ENCODE data around the gene JARID2. TPM values are rescaled to one million over a fixed set of nuclear protein-coding genes. Genes with fewer than 3 reads are reported as not detected.

JARID2 gene
- polyA plus RNA-seq, 1 donor, result 13.1 TPM

DNA sequence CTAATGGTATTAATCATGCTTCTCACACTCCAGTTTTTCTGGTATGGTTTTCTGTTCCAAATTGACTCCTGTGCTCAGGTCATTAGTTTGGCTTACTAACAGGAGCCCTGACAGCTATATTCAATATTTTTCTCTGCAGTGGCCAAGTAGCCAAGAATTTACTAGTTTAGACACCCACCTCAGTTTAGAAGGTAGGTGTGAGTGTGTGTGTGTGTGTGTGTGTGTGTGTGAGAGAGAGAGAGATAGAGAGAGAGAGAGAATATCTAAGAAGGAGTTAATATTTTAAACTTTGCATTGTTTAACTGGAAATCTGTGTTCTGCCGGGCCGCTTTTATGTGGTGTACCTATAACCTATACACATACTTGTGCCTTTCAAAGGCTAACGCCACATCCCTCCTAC is 18.5 kb downstream of the JARID2 start:
- no peak for DNase-seq (ENCODE audit: low read depth)

DNA sequence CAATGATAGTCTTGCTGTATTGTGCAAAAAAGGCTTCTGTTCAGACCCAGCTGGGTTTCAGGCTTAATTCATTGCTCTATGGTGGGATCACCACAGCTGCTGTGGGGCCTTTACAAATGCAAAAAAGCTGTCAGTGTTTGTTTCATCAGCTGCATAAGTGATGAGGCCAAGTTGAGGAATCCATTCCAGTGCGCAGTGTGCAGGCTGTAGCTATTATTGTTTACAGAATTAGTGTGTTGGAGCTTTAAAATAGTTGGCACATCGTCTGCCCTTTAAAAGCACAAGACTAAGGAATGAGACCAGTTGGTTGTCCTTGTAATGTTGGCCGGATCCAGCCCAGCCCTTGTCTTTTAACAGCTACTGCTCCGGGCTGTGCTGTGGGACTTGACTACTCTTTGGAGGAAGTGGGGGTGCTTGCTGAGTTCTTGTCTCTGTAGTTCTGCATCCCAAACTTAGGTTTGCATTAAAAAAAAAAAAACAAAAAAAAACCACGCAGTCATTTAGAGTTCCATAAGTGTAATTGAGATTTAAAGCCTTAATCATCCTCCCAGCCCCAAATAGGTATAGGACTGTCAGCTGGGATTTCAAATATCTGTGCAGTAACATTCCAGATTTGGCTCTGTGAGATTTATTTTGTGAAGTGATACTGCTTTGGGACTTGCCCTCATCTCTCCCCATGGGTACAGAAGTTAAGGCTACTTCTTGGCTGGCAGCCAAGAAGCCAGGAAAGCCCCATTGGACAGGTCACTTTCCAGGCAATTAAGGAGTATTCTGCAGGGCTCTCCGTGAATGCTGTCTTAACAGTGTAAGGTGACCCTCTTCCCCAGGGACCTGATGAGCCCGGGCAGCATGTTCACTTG is 19.3 kb downstream of the JARID2 start:
- peak; percentile 61 for DNase-seq (ENCODE audit: low read depth)

DNA sequence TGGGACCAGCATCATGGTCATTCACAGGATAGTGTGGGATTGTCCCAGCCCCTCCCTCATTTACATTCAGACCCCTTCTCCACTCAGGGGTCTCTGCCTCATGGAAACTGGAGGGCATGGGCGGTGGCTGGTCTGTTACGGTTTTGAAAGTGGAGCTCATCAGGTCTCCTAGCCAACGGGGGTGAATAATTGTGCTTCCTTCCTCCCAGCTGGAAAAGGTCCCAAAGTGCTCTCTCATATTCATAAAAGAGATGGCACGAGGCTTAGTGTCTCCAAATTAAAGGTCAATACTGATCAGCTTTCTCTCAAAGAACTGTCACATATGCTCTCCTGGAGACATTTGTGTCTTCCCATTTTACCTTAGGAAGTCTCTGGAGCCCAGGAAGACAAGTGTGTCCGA is 19.9 kb downstream of the JARID2 start:
- DNase-seq (ENCODE audit: low read depth), result no peak

DNA sequence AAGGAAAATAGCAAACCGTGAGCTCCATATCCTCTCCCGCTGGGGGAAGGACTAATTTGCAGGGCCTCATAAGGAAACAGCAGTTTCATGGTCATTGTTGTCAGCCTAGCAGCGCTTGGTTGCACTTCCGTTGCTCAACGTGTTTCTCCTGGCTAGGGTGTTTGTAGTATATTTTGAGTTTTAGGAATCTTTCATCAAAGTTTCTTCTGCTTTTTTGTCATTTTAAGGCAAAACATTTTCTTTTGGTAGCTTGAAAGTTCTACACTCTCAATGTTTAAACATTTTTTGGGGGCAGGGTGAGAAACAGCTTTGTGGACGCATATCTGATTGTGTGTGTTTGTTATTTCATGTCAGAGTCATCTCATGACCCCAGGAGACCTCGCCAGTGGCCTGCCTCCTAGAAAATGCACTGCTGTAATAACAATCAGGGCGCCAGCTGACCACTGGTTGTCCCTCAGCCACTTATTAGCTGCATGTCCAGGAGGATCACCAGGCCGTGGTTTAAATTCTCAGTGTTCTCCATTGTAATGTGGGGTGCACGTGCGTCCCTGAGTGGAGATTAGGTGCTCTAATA is 20.6 kb downstream of the JARID2 start:
- DNase-seq (ENCODE audit: low read depth), result no peak

DNA sequence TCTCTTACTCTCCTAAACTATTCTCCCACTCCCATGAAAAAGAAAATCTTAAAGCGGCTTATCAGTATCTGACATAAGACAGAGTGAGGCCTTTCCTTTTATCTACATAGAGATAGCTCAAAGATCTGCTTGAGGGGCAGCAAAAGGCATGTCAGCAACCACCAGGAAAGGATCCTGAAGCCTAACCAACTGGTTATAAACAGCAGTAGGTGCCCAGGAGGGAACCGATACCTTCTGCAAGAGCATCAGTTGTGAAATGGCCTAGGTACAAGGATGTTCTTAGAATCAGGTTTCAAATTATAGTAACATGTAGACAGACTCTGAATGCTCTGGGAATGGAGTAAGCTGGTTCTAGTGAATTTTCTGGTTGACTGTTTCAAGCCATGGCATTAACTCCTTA is 21.4 kb downstream of the JARID2 start:
- DNase-seq (ENCODE audit: low read depth), result no peak

DNA sequence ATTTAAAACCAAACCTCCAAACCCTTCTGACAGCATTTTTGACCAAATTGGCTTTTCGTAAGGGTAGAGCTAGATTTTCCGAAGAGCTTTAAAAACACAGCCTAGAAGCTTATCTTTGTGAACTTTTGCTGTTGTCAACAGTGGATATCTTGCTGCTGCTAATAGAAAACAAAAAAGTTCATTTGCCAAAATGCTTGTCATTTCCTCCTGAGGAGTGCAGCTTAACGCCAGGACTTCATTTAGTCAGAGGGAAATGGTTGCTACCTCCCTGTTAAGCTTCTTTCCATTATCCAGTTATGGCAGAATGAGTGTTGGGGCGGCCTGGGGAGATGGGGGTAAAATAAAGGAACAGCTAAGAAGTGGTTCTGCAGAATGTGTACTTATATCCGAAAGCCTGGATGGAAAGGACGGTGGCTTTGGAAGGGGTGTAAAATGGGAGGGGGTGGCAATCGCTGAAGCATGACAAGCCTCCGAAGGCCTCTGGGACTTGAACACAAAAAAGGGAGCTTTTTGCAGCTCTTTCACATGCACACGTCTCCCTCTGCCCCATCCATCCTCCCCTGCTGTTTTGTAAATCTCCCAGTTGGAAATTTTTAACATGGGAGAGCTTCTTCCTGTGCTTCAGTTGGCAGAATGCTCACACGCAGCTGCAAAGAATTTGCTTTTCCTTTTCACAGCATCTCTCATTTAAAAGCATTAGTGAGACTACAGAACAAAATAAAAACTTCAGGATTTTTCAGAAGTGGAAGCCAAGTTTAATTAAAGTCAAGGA is 22.5 kb downstream of the JARID2 start:
- DNase-seq (ENCODE audit: low read depth), result no peak

DNA sequence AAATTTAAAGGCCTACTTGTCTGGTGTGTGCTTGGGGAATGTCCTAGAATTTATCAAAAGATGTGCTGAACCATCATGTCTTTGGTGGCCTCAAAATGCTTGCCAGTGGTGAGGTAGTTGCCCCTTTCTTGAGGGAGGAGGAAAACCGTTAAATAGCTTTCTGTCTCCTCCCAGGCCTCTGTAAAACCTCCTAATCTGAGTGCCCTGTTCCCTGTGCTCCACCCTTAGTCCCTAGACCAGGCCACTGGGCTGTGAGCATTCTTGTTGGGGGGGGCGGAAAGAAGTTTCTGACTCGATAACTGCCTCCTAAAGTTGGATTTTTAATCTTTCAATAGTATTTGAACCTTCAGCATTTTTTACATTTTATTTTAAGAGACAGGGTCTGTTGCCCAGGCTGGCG is 23.1 kb downstream of the JARID2 start:
- DNase-seq (ENCODE audit: low read depth), result no peak

DNA sequence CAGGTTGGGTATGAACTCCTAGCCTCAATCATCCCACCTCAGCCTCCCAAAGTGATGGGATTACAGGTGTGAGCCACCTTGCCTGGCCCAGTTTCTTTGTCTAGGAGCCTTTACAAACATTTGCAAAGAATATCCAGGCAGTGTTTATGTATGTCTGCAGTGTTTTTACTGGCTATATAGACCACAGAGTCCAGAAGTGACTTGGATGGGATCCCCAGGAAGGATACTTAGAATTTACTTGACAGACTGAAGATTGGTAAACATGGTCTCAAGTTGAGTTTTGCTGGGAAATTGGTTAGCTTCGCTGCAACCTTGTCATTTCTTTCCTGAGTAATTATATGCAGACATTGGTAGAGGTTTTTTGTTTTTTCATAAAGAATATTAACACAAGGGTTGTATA is 23.8 kb downstream of the JARID2 start:
- no peak for DNase-seq (ENCODE audit: low read depth)

DNA sequence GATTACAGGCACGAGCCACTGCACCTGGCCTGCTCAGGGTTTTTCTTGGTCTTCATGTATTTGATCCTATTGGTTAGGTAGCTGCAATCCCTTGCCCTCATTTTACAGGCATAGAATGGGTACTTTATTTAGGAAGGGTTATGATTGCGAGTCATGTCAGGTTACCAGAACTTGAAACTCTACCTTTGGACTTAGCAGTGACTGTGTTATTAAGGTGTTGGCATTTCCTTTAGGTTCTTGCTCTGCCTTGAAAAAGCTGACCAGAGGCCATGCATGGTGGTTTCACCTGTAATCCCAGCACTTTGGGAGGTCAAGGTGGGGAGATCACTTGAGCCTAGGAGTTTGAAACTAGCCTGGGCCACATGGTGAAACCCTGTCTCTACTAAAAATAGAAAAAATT is 24.5 kb downstream of the JARID2 start:
- no peak for DNase-seq (ENCODE audit: low read depth)

DNA sequence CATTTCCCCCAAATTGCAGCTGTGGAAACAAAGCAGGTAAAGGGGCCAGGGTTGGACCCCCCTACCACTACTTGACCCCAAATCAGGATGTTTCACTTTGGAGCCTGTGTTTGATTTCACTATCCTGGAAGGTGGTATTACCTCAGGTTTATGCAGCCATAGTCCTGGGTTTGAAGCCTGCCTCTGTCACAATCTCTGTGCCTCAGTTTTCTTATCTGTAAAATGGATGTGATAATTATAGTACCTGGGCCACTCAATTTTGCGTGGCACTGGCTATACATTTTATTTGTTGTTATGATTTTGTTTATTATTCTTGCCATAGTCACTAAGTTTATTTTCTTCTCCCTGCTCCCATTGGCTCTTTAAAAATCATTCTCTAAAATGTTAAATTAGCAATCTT is 26.7 kb downstream of the JARID2 start:
- DNase-seq (ENCODE audit: low read depth), result no peak

DNA sequence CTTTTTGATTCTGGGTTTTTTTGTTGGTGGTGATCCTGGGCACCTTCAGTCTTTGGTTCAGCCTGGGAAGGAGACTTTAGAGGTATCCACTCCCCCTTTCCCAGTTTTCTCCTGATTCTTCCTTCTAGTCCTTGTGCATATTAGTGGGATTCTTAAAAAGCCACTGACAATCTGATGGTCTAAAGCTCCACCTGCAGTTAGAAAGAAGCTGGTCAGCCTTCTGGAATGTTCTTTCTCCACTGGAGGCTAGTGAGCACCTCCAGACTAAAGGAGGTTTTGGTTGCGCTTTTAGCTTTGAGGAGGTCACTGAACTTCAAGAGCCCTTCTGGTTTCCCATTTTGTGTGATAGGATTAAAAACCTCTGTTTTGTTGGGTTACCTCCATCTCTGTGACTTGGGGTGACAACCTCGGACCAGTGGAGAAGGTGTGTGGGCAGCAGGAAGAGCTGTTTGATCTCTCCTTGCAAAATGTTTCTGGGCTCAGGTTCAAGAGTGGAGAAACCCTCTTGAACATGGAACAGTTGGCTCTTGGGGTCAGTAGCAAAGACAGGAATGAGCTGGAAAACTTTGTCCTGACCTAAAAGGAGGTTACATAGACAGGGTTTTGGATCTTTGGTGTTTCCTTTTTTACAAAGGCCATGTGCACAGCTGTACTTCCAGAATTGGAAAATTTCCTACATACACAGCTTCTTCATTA is 29.0 kb downstream of the JARID2 start:
- no peak for DNase-seq (ENCODE audit: low read depth)

DNA sequence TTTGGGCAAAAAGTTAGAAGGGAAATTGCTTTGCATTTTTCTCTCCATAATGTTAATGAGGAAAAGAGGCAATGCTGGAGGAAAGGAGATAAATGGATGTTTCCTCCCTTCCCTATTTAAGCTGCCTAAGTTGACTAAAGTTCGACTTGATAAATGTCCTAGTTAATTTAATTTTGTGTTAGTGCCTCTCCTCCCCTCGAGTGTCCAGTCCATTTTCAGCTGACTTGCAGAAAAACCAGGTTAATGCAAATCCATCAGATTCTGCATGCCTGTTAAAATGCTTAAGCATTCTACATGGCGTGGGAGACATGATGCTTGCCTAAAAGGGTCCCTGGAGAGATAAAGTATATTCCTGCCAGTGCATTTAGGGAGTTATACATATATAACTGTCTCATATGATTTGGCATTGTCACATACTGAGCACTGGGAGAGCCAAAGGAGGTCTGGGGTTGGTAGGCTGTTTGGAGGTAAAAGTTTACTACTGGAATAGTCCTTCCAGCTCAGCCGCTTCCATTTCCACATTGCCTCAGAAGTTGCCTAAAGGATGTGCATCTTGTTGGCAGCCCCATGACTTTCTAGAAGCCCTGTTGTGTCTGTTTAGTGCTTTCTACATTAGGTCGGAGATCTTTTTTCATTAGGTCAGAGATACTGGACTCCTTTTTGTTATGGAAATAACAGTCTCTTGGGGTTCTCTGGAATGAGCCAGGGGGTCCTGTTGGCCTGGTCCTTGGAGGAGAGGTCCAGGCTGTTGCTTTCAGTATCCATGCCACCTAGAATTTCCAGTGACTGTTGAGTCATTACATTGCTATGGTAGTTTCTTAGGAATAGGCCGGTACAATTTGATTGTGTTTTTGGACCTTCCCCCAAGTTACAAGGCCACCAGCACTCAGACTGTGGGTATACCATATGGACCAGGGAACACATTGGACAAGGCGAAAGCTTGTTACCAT is 30.4 kb downstream of the JARID2 start:
- no peak for DNase-seq (ENCODE audit: low read depth)

DNA sequence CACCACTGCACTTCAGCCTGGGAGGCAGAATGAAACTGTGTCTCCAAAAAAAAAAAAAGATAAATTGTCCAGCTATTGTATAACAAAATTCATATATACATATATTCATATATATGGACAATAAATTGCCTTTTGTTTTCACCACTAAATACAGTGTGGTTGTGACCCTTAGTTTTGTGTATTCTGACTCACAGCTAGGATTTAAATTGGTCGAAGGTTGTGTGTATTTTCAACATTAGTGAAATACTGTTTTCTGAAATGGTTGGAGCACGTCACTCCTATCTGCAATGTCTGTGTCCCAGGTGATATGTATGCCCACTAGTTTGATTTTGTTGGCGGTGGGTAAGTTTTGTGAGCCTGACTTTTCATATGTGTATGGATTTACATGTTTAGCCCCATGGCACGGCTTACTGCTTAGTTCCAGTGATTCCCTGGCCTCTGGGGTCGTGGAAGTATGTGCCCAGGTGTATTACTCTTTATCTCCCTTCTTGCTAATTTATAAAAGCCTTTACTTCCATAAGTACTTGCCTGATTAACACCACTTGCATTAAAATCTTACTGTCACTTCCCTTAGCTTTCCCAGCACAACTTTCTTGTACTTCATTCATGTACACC is 33.3 kb downstream of the JARID2 start:
- DNase-seq (ENCODE audit: low read depth), result no peak

DNA sequence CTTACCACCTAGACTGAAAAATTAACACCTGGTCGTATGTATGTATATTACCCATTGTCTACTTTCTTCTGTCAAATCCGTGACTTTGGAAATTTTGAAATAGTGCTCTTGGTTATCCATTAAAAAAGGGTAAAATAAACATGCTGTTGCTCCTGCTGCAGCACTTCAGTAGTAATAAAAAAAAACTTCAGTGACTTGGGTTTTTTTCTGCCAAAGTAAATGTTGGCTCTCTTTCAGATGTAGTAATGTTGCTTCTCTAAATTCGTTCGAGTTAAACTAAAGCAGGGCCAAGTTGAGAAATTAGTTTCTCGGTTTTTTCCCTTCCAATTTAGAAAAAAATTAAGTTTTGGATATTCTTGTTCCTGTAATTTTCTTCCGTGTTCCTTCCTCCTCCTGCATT is 34.2 kb downstream of the JARID2 start:
- DNase-seq (ENCODE audit: low read depth), result peak; percentile 68

DNA sequence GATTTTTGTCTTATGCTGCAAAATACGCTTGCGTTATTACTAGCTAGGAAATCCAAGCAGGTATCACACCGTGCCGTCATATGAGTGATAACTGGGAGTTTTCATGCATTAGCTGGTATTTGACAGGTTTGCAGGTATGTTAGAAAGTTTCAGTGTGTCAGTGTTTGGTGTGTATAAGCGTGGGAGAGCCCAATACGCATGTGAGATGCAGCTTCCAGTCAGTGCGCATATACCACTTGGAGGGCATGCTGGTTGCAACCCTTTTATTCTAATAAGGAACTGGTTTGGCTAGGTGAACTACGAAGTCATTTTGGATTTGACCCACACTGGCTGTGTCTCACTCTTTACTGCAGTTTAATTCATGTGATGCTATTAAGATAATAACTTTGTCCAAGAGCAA is 35.1 kb downstream of the JARID2 start:
- no peak for DNase-seq (ENCODE audit: low read depth)

DNA sequence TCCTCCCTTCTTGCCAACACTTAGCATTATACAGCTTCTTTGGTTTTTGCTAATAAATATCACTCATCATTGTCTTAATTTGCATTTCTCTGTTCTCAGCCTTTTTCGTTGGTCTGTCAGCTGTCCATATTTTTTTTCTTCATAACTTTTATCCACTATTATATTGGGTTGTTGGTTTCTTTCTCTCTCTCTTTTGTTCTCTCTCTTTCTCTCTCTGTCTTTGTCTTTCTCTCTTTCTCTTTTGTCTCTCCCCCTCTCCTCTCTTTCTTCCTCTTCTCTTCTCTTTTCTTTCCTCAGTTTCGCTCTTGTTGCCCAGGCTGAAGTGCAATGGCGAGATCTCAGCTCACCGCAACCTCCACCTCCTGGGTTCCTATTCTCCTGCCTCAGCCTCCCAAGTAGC is 36.5 kb downstream of the JARID2 start:
- no peak for DNase-seq (ENCODE audit: low read depth)

DNA sequence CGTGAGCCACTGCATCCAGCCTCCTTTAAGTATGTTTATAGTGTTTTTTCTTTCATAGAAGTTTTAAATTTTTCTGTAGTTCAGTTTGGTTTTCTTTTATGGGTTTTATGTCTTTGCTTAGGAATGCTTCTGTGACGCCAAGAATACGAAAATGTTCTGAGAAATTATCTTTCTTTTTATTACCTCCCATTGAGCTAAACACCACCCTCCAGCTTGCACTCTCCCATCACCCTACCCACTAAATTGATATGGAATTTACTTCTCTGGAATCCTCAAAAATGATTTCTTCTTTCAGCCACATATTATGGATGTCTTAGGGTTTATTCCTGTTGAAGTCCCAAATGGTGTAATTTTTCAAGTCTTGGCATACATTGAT is 38.1 kb downstream of the JARID2 start:
- DNase-seq (ENCODE audit: low read depth), result no peak

DNA sequence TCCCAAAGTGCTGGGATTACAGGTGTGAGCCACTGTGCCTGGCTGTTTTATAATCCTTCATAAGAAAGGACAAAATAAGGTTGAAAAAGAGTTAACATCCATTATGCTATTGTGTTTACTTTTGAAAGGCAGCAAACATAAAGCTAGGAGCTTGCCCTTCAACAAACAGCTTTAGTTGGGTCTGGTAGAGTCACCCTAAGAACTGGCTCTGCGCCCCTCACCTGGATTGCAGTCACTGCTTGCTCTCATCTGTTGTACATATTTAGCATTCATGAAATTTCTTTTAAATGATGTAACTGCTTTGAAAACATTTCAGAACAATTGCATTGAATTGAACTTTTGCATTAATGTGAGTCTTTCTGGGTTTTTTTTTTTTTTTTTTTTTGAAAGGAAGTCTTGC is 38.9 kb downstream of the JARID2 start:
- no peak for DNase-seq (ENCODE audit: low read depth)

DNA sequence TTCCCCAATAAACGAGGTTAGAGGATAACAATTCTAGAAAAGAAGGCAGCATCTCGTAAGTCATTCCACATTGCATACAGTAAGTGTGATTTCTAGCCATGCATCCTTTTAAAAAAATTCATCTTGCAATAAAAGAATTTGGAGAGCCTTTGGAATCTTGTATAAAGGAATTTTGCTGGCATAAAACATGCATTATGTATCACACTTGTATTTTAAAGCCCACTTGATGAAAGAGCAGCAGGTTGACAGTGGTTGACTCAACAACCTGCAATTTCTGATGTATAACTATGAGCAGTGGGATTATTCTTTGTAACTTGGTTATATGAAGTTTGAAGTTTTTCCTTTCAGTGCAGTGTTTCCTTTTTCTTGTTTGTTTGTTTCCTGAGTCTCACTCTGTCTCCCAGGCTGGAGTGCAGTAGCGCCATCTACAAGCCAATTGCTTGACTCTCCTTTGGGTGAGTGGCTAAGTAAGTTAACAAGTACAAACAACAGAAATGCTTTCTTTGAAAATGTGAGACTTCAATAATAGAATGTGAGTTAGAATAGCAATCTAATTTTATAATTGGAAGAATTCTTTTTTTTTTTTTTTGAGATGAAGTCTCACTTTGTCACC is 39.9 kb downstream of the JARID2 start:
- DNase-seq (ENCODE audit: low read depth), result no peak

DNA sequence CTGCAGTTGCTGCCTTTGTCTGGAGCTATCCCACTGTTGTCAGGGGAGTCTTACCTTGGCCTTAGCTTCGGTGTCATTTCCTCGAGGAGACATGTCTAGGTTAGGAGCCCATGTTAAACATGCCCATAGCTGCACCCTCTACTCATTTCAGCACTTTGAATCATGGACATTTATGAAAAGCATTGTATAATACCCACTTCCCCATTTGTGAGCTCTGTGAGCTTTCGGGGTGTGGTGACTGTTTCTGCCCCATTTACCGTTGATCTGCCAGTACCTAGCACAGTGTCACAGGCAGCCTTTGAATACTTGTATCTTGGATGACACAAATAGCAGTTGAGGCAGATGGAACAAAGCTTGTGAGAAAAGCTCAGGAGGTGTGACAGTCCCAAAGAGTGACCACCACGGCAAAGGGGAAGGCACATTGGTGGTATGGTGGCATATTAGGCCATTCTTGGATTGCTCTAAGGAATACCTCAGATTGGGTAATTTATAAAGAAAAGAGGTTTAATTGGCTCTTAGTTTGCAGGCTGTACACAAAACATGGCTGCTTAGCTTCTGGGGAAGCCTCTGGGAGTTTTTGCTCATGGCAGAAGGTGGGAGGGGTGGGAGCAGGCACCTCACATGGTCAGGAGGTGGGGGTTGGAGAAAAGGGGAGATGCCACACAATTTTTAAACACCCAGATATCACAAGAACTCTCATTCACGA is 42.0 kb downstream of the JARID2 start:
- DNase-seq (ENCODE audit: low read depth), result no peak

All from forelimb muscle (tissue), 1 donor.